ENCODE results near the gene NCOR1. TPM values are rescaled to one million over a fixed set of nuclear protein-coding genes. Genes with fewer than 3 reads are reported as not detected.

NCOR1 gene
- total RNA-seq, 2 experiments from 2014 or later: 68.0 to 134 TPM

DNA sequence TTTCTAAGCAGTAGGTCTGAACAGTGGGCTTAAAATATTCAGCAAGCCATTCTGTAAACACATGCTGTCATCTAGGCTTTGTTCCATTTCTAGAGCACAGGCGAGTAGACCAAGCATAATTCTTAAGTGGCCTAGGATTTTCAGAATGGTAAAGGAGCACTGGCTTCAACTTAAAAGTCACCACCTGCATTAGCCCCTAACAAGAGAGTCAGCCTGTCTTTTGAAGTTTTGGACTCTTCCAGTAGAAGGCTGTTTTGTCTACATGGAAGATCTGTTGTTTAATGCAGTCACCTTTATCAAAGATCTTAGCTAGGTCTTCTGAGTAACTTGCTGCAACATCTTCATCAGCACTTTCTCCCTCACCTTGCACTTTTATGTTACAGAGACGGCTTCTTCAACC is 179.1 kb downstream of the NCOR1 start:
- intact Hi-C loops (cut with micrococcal nuclease; ENCODE audit: unreplicated experiment): no loop called here
- CTCF ChIA-PET (ENCODE audit: unreplicated experiment): no interaction called here

DNA sequence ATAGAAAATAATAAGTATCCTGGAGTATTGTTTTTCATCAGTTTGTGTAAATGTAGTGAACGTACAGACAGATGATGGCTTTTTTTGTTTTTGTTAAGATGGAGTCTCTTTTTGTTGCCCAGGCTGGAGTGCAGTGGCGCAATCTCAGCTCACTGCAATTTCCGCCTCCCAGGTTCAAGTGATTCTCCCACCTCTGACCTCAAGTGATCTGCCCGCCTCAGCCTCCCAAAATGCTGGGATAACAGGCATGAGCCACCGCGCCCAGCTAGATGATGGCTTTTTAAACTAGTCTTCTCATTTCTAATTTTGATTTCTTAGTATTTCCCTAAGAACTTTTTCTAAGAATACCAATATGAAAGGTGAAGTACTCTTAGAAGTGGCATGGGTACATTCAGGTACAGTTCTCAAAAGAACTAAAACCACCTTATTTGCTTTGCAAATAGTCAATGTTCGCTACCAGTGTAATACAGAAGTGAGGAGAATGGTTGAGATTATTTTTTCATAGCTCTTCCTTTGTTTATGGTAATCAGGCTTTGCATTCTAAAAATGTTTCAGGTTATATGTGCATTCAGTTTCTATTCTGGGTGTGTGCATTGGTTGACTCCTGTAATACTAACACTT is 181.5 kb downstream of the NCOR1 start:
- peaks cover 5% of the 10 kb centered on the region for H3K4me1 ChIP-seq (ENCODE audit: insufficient read depth, low read length, poor library complexity, severe bottlenecking)
- ChIA-PET POLR2A (interaction anchor here (0.6 kb wide), 1 partner anchor 168 kb away, joined by 4 read pairs; no protein-coding TSS in a partner anchor), CTCF (ENCODE audit: unreplicated experiment) (no interaction called here)
- H3K4me3 ChIP-seq (ENCODE audit: low read depth, low read length, poor library complexity, severe bottlenecking): no peak overlapping the region
- H4K20me1 ChIP-seq (ENCODE audit: insufficient read depth, low read length): no peaks in the 10 kb centered on the region
- H3K79me2 ChIP-seq (ENCODE audit: insufficient read depth, low read depth, low read length): no peaks in the 10 kb centered on the region
- BruUV-seq (replicated peaks): no TSS peak
- no peak overlapping the region for H3K4me2 ChIP-seq (ENCODE audit: low read length)
- TF ChIP-seq, protein P1, sequence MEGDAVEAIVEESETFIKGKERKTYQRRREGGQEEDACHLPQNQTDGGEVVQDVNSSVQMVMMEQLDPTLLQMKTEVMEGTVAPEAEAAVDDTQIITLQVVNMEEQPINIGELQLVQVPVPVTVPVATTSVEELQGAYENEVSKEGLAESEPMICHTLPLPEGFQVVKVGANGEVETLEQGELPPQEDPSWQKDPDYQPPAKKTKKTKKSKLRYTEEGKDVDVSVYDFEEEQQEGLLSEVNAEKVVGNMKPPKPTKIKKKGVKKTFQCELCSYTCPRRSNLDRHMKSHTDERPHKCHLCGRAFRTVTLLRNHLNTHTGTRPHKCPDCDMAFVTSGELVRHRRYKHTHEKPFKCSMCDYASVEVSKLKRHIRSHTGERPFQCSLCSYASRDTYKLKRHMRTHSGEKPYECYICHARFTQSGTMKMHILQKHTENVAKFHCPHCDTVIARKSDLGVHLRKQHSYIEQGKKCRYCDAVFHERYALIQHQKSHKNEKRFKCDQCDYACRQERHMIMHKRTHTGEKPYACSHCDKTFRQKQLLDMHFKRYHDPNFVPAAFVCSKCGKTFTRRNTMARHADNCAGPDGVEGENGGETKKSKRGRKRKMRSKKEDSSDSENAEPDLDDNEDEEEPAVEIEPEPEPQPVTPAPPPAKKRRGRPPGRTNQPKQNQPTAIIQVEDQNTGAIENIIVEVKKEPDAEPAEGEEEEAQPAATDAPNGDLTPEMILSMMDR (conservative IDR thresholded peaks at IDR 0.05; ENCODE audit: low read length): no peak
- TF ChIP-seq EZH2phosphoT487 (IDR thresholded peaks at IDR 0.05; ENCODE audit: borderline replicate concordance, low read depth, low read length): no peak
- H3K9me3 ChIP-seq (ENCODE audit: low read length): no peaks in the 10 kb centered on the region
- intact Hi-C loops (cut with micrococcal nuclease; ENCODE audit: unreplicated experiment): no loop called here
- H3K27ac ChIP-seq (ENCODE audit: low read depth, low read length, poor library complexity, severe bottlenecking): no peak overlapping the region
- no peak for DNase-seq (ENCODE audit: low spot score)
- H3K36me3 ChIP-seq (ENCODE audit: insufficient read depth, low read length): peaks cover 99% of the 10 kb centered on the region
- no peaks in the 10 kb centered on the region for H3K9me2 ChIP-seq (ENCODE audit: insufficient read depth, low read length)
- no peak overlapping the region for H2AFZ ChIP-seq (ENCODE audit: low read length)

More for the DNA sequence above, 179.1 kb downstream of the NCOR1 start:
- Histone ChIP-seq H3K9me3 (ENCODE audit: low read length) (no peaks in the 10 kb centered on the region), H2AFZ (ENCODE audit: low read length) (no peak overlapping the region), H3K9me2 (ENCODE audit: insufficient read depth, low read length) (no peaks in the 10 kb centered on the region), H3K36me3 (ENCODE audit: insufficient read depth, low read length) (peaks cover 98% of the 10 kb centered on the region), H3K4me1 (ENCODE audit: insufficient read depth, low read length, poor library complexity, severe bottlenecking) (peaks cover 5% of the 10 kb centered on the region), H3K27ac (ENCODE audit: low read depth, low read length, poor library complexity, severe bottlenecking) (no peak overlapping the region), H3K4me3 (ENCODE audit: low read depth, low read length, poor library complexity, severe bottlenecking) (no peak overlapping the region), H3K79me2 (ENCODE audit: insufficient read depth, low read depth, low read length) (no peaks in the 10 kb centered on the region), H4K20me1 (ENCODE audit: insufficient read depth, low read length) (no peaks in the 10 kb centered on the region), H3K4me2 (ENCODE audit: low read length) (no peak overlapping the region)
- no TSS peak for BruUV-seq (replicated peaks)
- POLR2A ChIA-PET: interaction anchor here (0.7 kb wide), 1 partner anchor 39 kb away, joined by 4 read pairs; no protein-coding TSS in a partner anchor
- TF ChIP-seq, protein P1 (conservative IDR thresholded peaks at IDR 0.05; ENCODE audit: low read length): no peak
- no peak for TF ChIP-seq EZH2phosphoT487 (IDR thresholded peaks at IDR 0.05; ENCODE audit: borderline replicate concordance, low read depth, low read length)
- no peak for DNase-seq (ENCODE audit: low spot score)

Data from OCI-LY7 (cell line).